Measurements from ENCODE around the gene GSTO1. TPM values are rescaled to one million over a fixed set of nuclear protein-coding genes. Genes with fewer than 3 reads are reported as not detected.

Gene GSTO1
- total and polyA plus RNA-seq, 2 donors (not counting 1 experiment from before 2014, with no cell fraction given) = 30.1 to 37.7 TPM

- ChIA-PET POLR2A (interaction anchor here (1.4 kb wide), 1 partner anchor 55 kb away, joined by 3 read pairs; no protein-coding TSS in a partner anchor), CTCF (interaction anchor here (1.1 to 9.9 kb wide), 5 partner anchors 9 to 55 kb away, joined by 3 to 221 read pairs (median 6); partner anchors contain the start of gene CFAP58)
- Mint-ChIP-seq H3K4me3 (no peak overlapping the region), H3K27me3 (peaks cover 26% of the 10 kb centered on the region), H3K9me3 (ENCODE audit: insufficient read depth) (no peaks in the 10 kb centered on the region), H3K4me1 (no peaks in the 10 kb centered on the region), H3K27ac (no peak overlapping the region)
- no peak overlapping the region for H3K9ac ChIP-seq (ENCODE audit: low read length)
- H3K4me1 ChIP-seq (ENCODE audit: control insufficient read depth in 2 of 2, insufficient read depth in 2 of 2, low read length in 2 of 2) = peaks cover under 1 to 1% of the 10 kb centered on the region in 2 donors
- no peak overlapping the region for H3K4me3 ChIP-seq (ENCODE audit: control extremely low read depth in 1 of 5, extremely low read depth in 1 of 5, insufficient read depth in 1 of 5, low read depth in 2 of 5, low read length in 4 of 5)
- intact Hi-C loops (cut with micrococcal nuclease) = no loop called here
- 100% methylated on average over 8 of the region's 10 CpGs for WGBS (ENCODE audit: insufficient coverage)
- H3K27ac ChIP-seq (ENCODE audit: low read length in 2 of 2) = no peak overlapping the region
- no peak overlapping the region for H3K4me2 ChIP-seq (replicated peaks; ENCODE audit: low read depth, low read length, poor library complexity, severe bottlenecking)
- H3K79me2 ChIP-seq (ENCODE audit: control insufficient read depth, insufficient read depth, low read length) = no peaks in the 10 kb centered on the region
- no peak overlapping the region for H2AFZ ChIP-seq (ENCODE audit: insufficient read depth, low read depth, low read length, poor library complexity, severe bottlenecking)
- no peaks in the 10 kb centered on the region for H3K9me3 ChIP-seq (ENCODE audit: control extremely low read depth in 1 of 3, control insufficient read depth in 2 of 3, insufficient read depth in 1 of 3, low read length in 2 of 3)
- DNase-seq = no peak
- TF ChIP-seq, protein P1, sequence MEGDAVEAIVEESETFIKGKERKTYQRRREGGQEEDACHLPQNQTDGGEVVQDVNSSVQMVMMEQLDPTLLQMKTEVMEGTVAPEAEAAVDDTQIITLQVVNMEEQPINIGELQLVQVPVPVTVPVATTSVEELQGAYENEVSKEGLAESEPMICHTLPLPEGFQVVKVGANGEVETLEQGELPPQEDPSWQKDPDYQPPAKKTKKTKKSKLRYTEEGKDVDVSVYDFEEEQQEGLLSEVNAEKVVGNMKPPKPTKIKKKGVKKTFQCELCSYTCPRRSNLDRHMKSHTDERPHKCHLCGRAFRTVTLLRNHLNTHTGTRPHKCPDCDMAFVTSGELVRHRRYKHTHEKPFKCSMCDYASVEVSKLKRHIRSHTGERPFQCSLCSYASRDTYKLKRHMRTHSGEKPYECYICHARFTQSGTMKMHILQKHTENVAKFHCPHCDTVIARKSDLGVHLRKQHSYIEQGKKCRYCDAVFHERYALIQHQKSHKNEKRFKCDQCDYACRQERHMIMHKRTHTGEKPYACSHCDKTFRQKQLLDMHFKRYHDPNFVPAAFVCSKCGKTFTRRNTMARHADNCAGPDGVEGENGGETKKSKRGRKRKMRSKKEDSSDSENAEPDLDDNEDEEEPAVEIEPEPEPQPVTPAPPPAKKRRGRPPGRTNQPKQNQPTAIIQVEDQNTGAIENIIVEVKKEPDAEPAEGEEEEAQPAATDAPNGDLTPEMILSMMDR (IDR thresholded peaks at IDR 0.05) = no peak
- TF ChIP-seq EZH2 (IDR thresholded peaks at IDR 0.05; ENCODE audit: borderline replicate concordance, insufficient read depth, low read depth, low read length, poor library complexity, severe bottlenecking) = no peak
- peaks cover 0 to 17% (median 0%) of the 10 kb centered on the region in 4 experiments for H3K27me3 ChIP-seq (replicated peaks in 1 of 4; ENCODE audit: control extremely low read depth in 1 of 4, control insufficient read depth in 3 of 4, insufficient read depth in 4 of 4, low read length in 3 of 4)
- H4K20me1 ChIP-seq (ENCODE audit: control insufficient read depth, insufficient read depth, low read length, poor library complexity, severe bottlenecking) = no peaks in the 10 kb centered on the region
- H3K36me3 ChIP-seq (replicated peaks in 1 of 2; ENCODE audit: control extremely low read depth in 1 of 2, control insufficient read depth in 1 of 2, extremely low read depth in 1 of 2, insufficient read depth in 2 of 2, low read length in 1 of 2) = no peaks in the 10 kb centered on the region
- no peak for ATAC-seq (ENCODE audit: low read depth)
Measured at GRCh38 chr10:104296687-104297436, 42.2 kb downstream of the GSTO1 start.
